Head of caudate nucleus (tissue), 42 donors: ENCODE measurements around the gene CPT1B.
A peak's percentile ranks its signal among the peaks of the same experiment; 100 is the strongest.

Experiments
- DNase-seq, 42 donors: peaks; one replicate each; pipeline versions ENCODE4 v3.0.0 to v3.0.0-alpha.2; 2020 to 2021; ENCODE audit warnings: mixed read lengths in 7 of 42
- intact Hi-C: fragments of 100-400 bp; cut with DNase I; formaldehyde crosslinking; loops from one replicate; pipeline ENCODE4 v1.15.0; 2022

CPT1B gene

GRCh38 chr22:50576806-50577696, 1.2 kb downstream of the CPT1B start:
- no peak for DNase-seq
- intact Hi-C loops: no loop called here

GRCh38 chr22:50576070-50576469, 2.2 kb downstream of the CPT1B start:
- intact Hi-C loops: no loop called here
- no peak for DNase-seq

- intact Hi-C loops: no loop called here
- no peak for DNase-seq
Measured at GRCh38 chr22:50575426-50575941, 2.7 kb downstream of the CPT1B start.

GRCh38 chr22:50574383-50574755, 3.9 kb downstream of the CPT1B start:
- no peak for DNase-seq
- intact Hi-C loops: no loop called here

- intact Hi-C loops: no loop called here
- DNase-seq: no peak
Measured at GRCh38 chr22:50573491-50574382, 4.5 kb downstream of the CPT1B start.

GRCh38 chr22:50572965-50573364, 5.3 kb downstream of the CPT1B start:
- no peak for DNase-seq
- intact Hi-C loops: no loop called here

- intact Hi-C loops: no loop called here
- no peak for DNase-seq
Measured at GRCh38 chr22:50571264-50572175, 6.7 kb downstream of the CPT1B start.

GRCh38 chr22:50570861-50571260, 7.4 kb downstream of the CPT1B start:
- no peak for DNase-seq

GRCh38 chr22:50569896-50570535, 8.2 kb downstream of the CPT1B start:
- no peak for DNase-seq
- intact Hi-C loops: no loop called here

More at GRCh38 chr22:50570861-50571260, 7.4 kb downstream of the CPT1B start:
- intact Hi-C loops: no loop called here

- no peak for DNase-seq
- intact Hi-C loops: no loop called here
Measured at GRCh38 chr22:50569041-50569459, 9.2 kb downstream of the CPT1B start.

- no peak for DNase-seq
- intact Hi-C loops: no loop called here
Measured at GRCh38 chr22:50568626-50569025, 9.6 kb downstream of the CPT1B start.

GRCh38 chr22:50567721-50568252, 10.4 kb downstream of the CPT1B start:
- DNase-seq: no peak
- intact Hi-C loops: no loop called here

- intact Hi-C loops: no loop called here
Measured at GRCh38 chr22:50564289-50564688, 13.9 kb downstream of the CPT1B start.

GRCh38 chr22:50563413-50564160, 14.6 kb downstream of the CPT1B start:
- peak in 10 of 42 donors; percentile 19 to 58 (median 34) for DNase-seq
- intact Hi-C loops: no loop called here

More at GRCh38 chr22:50564289-50564688, 13.9 kb downstream of the CPT1B start:
- no peak for DNase-seq

- intact Hi-C loops: no loop called here
- DNase-seq: peak; percentile 92 to 99 (median 98)
Measured at GRCh38 chr22:50562523-50563412, 15.5 kb downstream of the CPT1B start, which contains the start of gene SYCE3. SYCE3 (minus strand) TSS chr22:50562919; CDS start chr22:50556405, 6,514 bp downstream.
